A549 (cell line): Measurements from ENCODE around the gene PREX1.

ENCODE experiments used
- CBX2 ChIP-seq: fragments of 200-600 bp; sonication (generic); IDR thresholded peaks from 2 replicates; pipeline ENCODE4 v1.6.1; 2016; ENCODE audit warnings: low read depth, mild to moderate bottlenecking, borderline replicate concordance
- CEBPB ChIP-seq, 2 experiments: fragments of >200 bp in 1 of 2; sonication (Bioruptor Twin) in 1 of 2; formaldehyde crosslinking in 1 of 2; IDR thresholded peaks; 2 replicates each; pipeline ENCODE4 v1.6.1; 2012 to 2016
- CHD2 ChIP-seq: fragments of 150-350 bp; IDR thresholded peaks from 2 replicates; pipeline ENCODE4 v1.6.1; 2014; ENCODE audit warnings: low read length; ENCODE audit not compliant: partially characterized antibody
- EHF ChIP-seq: fragments of 250-450 bp; sonication (Bioruptor Pico); IDR thresholded peaks from 2 replicates; pipeline ENCODE4 v1.5.0; 2020; ENCODE audit warnings: mild to moderate bottlenecking
- ESRRA ChIP-seq: fragments of 150-350 bp; IDR thresholded peaks from 2 replicates; pipeline ENCODE4 v1.6.1; 2014; ENCODE audit warnings: mild to moderate bottlenecking, low read length, borderline replicate concordance
- MYC ChIP-seq: IDR thresholded peaks from 2 replicates; pipeline ENCODE4 v1.6.1; 2012; ENCODE audit warnings: mild to moderate bottlenecking, inconsistent platforms, low read length, improper control_type of control experiment, borderline replicate concordance
- RCOR1 ChIP-seq: fragments of 150-350 bp; IDR thresholded peaks from 2 replicates; pipeline ENCODE4 v1.6.1; 2014; ENCODE audit warnings: antibody characterized with exemption, low read length, low read depth
- TF ChIP-seq, protein P1 (sequence below): IDR thresholded peaks from 2 replicates; pipeline ENCODE4 v1.6.1; 2012
- TF ChIP-seq, protein P2 (sequence below): fragments of >200 bp; sonication (Bioruptor Twin); formaldehyde crosslinking; IDR thresholded peaks from 3 replicates; pipeline ENCODE4 v1.5.1; 2016
- TF ChIP-seq, protein P3 (sequence below): fragments of 200-600 bp; sonication (generic); IDR thresholded peaks from 2 replicates; pipeline ENCODE4 v1.6.1; 2016; ENCODE audit warnings: antibody characterized with exemption, mild to moderate bottlenecking, moderate library complexity
- TF ChIP-seq, protein P4 (sequence below): fragments of 450-650 bp; IDR thresholded peaks from 2 replicates; pipeline ENCODE4 v1.6.1; 2014; ENCODE audit warnings: antibody characterized with exemption

DNA sequence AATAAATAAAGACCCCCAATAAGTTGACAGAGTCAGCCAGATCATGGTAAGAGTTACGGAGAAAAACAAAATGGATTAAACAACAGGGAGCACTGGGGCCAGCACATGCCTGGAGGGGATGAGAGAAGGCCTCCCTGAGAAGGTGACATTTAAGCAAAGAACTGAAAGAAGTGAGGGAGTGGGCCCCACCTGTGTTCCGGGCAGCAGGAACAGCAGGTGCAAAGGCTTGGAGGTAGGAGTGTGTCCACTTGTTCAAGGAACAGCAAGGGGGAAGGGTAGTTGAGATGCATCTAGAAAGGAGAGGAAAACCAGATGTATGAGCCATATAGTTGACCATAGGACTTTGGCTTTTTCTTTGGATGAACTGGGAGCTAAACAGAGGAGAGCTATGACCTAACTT is 7.6 kb upstream of the PREX1 start:
- TF ChIP-seq, protein P1, sequence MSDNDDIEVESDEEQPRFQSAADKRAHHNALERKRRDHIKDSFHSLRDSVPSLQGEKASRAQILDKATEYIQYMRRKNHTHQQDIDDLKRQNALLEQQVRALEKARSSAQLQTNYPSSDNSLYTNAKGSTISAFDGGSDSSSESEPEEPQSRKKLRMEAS = no peak
- TF ChIP-seq, protein P2, sequence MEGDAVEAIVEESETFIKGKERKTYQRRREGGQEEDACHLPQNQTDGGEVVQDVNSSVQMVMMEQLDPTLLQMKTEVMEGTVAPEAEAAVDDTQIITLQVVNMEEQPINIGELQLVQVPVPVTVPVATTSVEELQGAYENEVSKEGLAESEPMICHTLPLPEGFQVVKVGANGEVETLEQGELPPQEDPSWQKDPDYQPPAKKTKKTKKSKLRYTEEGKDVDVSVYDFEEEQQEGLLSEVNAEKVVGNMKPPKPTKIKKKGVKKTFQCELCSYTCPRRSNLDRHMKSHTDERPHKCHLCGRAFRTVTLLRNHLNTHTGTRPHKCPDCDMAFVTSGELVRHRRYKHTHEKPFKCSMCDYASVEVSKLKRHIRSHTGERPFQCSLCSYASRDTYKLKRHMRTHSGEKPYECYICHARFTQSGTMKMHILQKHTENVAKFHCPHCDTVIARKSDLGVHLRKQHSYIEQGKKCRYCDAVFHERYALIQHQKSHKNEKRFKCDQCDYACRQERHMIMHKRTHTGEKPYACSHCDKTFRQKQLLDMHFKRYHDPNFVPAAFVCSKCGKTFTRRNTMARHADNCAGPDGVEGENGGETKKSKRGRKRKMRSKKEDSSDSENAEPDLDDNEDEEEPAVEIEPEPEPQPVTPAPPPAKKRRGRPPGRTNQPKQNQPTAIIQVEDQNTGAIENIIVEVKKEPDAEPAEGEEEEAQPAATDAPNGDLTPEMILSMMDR = no peak
- TF ChIP-seq ESRRA = no peak
- TF ChIP-seq CHD2 = no peak
- no peak for TF ChIP-seq EHF
- TF ChIP-seq CBX2 = no peak
- TF ChIP-seq, protein P3, sequence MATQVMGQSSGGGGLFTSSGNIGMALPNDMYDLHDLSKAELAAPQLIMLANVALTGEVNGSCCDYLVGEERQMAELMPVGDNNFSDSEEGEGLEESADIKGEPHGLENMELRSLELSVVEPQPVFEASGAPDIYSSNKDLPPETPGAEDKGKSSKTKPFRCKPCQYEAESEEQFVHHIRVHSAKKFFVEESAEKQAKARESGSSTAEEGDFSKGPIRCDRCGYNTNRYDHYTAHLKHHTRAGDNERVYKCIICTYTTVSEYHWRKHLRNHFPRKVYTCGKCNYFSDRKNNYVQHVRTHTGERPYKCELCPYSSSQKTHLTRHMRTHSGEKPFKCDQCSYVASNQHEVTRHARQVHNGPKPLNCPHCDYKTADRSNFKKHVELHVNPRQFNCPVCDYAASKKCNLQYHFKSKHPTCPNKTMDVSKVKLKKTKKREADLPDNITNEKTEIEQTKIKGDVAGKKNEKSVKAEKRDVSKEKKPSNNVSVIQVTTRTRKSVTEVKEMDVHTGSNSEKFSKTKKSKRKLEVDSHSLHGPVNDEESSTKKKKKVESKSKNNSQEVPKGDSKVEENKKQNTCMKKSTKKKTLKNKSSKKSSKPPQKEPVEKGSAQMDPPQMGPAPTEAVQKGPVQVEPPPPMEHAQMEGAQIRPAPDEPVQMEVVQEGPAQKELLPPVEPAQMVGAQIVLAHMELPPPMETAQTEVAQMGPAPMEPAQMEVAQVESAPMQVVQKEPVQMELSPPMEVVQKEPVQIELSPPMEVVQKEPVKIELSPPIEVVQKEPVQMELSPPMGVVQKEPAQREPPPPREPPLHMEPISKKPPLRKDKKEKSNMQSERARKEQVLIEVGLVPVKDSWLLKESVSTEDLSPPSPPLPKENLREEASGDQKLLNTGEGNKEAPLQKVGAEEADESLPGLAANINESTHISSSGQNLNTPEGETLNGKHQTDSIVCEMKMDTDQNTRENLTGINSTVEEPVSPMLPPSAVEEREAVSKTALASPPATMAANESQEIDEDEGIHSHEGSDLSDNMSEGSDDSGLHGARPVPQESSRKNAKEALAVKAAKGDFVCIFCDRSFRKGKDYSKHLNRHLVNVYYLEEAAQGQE = no peak
- TF ChIP-seq RCOR1 = no peak
- no peak for TF ChIP-seq MYC
- TF ChIP-seq CEBPB (IDR thresholded peaks at IDR 0.05) = no peak
- TF ChIP-seq, protein P4, sequence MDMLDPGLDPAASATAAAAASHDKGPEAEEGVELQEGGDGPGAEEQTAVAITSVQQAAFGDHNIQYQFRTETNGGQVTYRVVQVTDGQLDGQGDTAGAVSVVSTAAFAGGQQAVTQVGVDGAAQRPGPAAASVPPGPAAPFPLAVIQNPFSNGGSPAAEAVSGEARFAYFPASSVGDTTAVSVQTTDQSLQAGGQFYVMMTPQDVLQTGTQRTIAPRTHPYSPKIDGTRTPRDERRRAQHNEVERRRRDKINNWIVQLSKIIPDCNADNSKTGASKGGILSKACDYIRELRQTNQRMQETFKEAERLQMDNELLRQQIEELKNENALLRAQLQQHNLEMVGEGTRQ = no peak
